B cell (primary cell): ENCODE measurements around the gene TSPAN16.

Source experiments
- EZH2 ChIP-seq: IDR thresholded peaks from 2 replicates; pipeline ENCODE4 v1.6.1; 2012; ENCODE audit warnings: borderline replicate concordance, low read depth, mild to moderate bottlenecking, moderate library complexity, low read length; ENCODE audit not compliant: insufficient read depth, poor library complexity, severe bottlenecking
- TF ChIP-seq, protein P1 (sequence below): fragments of 200-600 bp; IDR thresholded peaks from one replicate; pipeline ENCODE4 v1.8.0; 2022; ENCODE audit warnings: antibody characterized with exemption, mild to moderate bottlenecking

DNA sequence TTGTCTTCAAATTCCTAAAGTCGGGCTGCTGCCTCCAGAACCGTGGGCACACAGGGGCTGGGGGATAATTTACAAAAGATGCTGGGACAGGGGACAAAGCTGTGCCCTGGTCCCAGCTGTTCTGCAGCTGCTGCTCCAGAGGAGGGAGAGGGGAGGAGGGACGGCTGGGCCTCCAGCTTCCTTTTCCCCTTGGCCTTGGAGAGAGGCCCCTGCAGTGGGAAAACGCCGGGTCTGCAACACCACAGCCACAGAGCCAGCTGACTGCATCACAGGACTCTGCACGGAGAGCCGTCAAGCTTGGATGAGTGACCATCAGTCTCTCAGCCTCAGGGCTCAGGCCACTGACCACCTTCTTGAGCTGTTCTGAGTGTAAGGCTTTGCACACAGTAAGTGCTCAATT lies 39.8 kb upstream of the TSPAN16 start:
- TF ChIP-seq, protein P1, sequence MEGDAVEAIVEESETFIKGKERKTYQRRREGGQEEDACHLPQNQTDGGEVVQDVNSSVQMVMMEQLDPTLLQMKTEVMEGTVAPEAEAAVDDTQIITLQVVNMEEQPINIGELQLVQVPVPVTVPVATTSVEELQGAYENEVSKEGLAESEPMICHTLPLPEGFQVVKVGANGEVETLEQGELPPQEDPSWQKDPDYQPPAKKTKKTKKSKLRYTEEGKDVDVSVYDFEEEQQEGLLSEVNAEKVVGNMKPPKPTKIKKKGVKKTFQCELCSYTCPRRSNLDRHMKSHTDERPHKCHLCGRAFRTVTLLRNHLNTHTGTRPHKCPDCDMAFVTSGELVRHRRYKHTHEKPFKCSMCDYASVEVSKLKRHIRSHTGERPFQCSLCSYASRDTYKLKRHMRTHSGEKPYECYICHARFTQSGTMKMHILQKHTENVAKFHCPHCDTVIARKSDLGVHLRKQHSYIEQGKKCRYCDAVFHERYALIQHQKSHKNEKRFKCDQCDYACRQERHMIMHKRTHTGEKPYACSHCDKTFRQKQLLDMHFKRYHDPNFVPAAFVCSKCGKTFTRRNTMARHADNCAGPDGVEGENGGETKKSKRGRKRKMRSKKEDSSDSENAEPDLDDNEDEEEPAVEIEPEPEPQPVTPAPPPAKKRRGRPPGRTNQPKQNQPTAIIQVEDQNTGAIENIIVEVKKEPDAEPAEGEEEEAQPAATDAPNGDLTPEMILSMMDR = no peak
- TF ChIP-seq EZH2 = no peak
